Ovary (tissue), 3 donors: ENCODE measurements around the gene TAGLN2.

ENCODE experiments used
- EP300 ChIP-seq: sonication (generic); formaldehyde crosslinking; IDR thresholded peaks from one replicate; pipeline ENCODE4 v1.6.1; 2017; ENCODE audit warnings: antibody characterized with exemption
- POLR2A ChIP-seq: fragments of 450-650 bp; IDR thresholded peaks from one replicate; pipeline ENCODE4 v1.6.1; 2017; ENCODE audit warnings: antibody characterized with exemption, mild to moderate bottlenecking, moderate library complexity
- TF ChIP-seq, protein P1 (sequence below), 3 donors: fragments of 450-650 bp in 2 of 3; fragments of 200-600 bp in 1 of 3; IDR thresholded peaks; one replicate each; pipeline versions ENCODE4 v1.5.1 to v1.8.0; 2016 to 2022; ENCODE audit warnings: antibody characterized with exemption in 3 of 3, mild to moderate bottlenecking in 1 of 3
- donor health status: DM: no; HTN: no; CAD: no.

- TF ChIP-seq, protein P1, sequence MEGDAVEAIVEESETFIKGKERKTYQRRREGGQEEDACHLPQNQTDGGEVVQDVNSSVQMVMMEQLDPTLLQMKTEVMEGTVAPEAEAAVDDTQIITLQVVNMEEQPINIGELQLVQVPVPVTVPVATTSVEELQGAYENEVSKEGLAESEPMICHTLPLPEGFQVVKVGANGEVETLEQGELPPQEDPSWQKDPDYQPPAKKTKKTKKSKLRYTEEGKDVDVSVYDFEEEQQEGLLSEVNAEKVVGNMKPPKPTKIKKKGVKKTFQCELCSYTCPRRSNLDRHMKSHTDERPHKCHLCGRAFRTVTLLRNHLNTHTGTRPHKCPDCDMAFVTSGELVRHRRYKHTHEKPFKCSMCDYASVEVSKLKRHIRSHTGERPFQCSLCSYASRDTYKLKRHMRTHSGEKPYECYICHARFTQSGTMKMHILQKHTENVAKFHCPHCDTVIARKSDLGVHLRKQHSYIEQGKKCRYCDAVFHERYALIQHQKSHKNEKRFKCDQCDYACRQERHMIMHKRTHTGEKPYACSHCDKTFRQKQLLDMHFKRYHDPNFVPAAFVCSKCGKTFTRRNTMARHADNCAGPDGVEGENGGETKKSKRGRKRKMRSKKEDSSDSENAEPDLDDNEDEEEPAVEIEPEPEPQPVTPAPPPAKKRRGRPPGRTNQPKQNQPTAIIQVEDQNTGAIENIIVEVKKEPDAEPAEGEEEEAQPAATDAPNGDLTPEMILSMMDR (IDR thresholded peaks at IDR 0.05) = no peak
- TF ChIP-seq POLR2A (no peak), EP300 (no peak)
Observed at GRCh38 chr1:159920202-159920601, 5.1 kb downstream of the TAGLN2 start.
